Measurements from ENCODE around the gene OR4B1.

OR4B1 gene, protein sequence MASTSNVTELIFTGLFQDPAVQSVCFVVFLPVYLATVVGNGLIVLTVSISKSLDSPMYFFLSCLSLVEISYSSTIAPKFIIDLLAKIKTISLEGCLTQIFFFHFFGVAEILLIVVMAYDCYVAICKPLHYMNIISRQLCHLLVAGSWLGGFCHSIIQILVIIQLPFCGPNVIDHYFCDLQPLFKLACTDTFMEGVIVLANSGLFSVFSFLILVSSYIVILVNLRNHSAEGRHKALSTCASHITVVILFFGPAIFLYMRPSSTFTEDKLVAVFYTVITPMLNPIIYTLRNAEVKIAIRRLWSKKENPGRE

DNA sequence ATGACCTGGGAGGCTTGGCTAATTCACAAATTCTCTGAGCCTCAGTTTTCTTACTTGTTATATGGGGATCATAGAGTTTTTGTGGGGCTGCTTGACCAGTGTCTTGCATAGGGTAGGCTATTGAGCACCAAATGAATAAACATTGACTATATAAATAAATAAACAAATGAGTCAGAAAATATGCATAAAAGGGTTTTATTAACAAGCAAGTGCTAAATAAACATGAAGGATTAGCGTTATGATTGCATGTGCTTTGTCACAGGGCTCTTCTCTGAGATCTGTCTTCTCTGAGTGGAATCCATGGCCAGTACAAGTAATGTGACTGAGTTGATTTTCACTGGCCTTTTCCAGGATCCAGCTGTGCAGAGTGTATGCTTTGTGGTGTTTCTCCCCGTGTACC is at the start of gene OR4B1:
OR4B1 (plus strand) TSS at position 301 of the 400 bp plus-strand sequence; CDS start at position 301, 0 bp downstream.
- H3K4me3 ChIP-seq (ENCODE audit: low read length in 2 of 2) = no peak within 1 kb of the TSS
- H3K36me3 ChIP-seq (ENCODE audit: control insufficient read depth in 2 of 2, insufficient read depth in 2 of 2, low read length in 2 of 2) = no peaks in the 10 kb centered on the region
- no peaks in the 10 kb centered on the region for H3K27me3 ChIP-seq (ENCODE audit: control insufficient read depth in 2 of 2, insufficient read depth in 2 of 2, low read length in 2 of 2)
- no peaks in the 10 kb centered on the region for H3K4me1 ChIP-seq (ENCODE audit: control insufficient read depth in 2 of 2, insufficient read depth in 2 of 2, low read length in 2 of 2)
- H3K9me3 ChIP-seq (ENCODE audit: control insufficient read depth in 2 of 2, low read length in 2 of 2) = no peaks in the 10 kb centered on the region
- H3K27ac ChIP-seq (ENCODE audit: low read depth in 2 of 2, low read length in 2 of 2) = no peak within 1 kb of the TSS
- H3K9ac ChIP-seq (ENCODE audit: low read depth in 1 of 2, low read length in 2 of 2) = no peak within 1 kb of the TSS

DNA sequence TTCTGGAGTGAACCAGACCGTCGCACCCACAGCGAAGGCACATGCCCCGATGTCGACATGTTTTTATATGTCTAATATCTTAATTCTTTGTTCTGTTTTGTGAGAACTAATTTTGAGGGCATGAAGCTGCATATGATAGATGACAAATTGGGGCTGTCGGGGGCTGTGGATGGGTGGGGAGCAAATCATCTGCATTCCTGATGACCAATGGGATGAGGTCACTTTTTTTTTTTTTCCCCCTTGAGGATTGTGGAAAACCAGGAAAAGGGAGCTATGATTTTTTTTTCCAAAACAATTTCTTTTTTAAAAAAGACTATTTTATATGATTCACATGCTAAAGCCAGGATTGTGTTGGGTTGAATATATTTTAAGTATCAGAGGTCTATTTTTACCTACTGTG is 49.2 kb upstream of the OR4B1 start:
- no peaks in the 10 kb centered on the region for H3K27me3 ChIP-seq (ENCODE audit: control insufficient read depth in 2 of 2, insufficient read depth in 2 of 2, low read length in 2 of 2)

DNA sequence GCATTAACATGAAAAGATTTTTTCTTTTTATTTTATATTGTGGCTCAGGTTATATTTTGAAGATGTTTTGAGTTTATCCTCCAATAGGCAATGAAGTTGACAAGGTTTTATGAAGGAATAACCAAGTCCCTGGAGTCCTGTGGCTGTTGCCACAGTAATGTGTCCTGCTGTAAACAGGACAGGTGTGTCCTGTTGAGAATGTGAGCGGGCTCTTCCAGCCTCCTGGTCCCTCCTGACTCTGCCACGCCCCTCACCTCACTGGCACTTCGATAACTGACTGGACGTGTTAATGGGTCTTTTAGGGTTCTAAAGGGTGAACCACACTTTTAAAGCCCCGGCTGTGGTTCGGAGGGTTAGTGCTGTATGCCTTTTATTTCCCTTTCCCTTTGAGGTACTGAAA is 47.8 kb upstream of the OR4B1 start:
- no peak overlapping the region for H3K27ac ChIP-seq (ENCODE audit: low read depth in 2 of 2, low read length in 2 of 2)
- H3K4me1 ChIP-seq (ENCODE audit: control insufficient read depth in 2 of 2, insufficient read depth in 2 of 2, low read length in 2 of 2) = no peaks in the 10 kb centered on the region
- peaks cover 5 to 20% of the 10 kb centered on the region in 2 donors for H3K36me3 ChIP-seq (ENCODE audit: control insufficient read depth in 2 of 2, insufficient read depth in 2 of 2, low read length in 2 of 2)
- H3K4me3 ChIP-seq (ENCODE audit: low read length in 2 of 2) = no peak overlapping the region
- no peaks in the 10 kb centered on the region for H3K9me3 ChIP-seq (ENCODE audit: control insufficient read depth in 2 of 2, low read length in 2 of 2)
- H3K9ac ChIP-seq (ENCODE audit: low read depth in 1 of 2, low read length in 2 of 2) = no peak overlapping the region
- H3K27me3 ChIP-seq (ENCODE audit: control insufficient read depth in 2 of 2, insufficient read depth in 2 of 2, low read length in 2 of 2) = no peaks in the 10 kb centered on the region

More for the DNA sequence above, 49.2 kb upstream of the OR4B1 start:
- H3K36me3 ChIP-seq (ENCODE audit: control insufficient read depth in 2 of 2, insufficient read depth in 2 of 2, low read length in 2 of 2) = peaks cover 11 to 30% of the 10 kb centered on the region in 2 donors
- H3K9ac ChIP-seq (ENCODE audit: low read depth in 1 of 2, low read length in 2 of 2) = no peak overlapping the region
- no peak overlapping the region for H3K27ac ChIP-seq (ENCODE audit: low read depth in 2 of 2, low read length in 2 of 2)
- H3K4me1 ChIP-seq (ENCODE audit: control insufficient read depth in 2 of 2, insufficient read depth in 2 of 2, low read length in 2 of 2) = no peaks in the 10 kb centered on the region
- no peaks in the 10 kb centered on the region for H3K9me3 ChIP-seq (ENCODE audit: control insufficient read depth in 2 of 2, low read length in 2 of 2)
- no peak overlapping the region for H3K4me3 ChIP-seq (ENCODE audit: low read length in 2 of 2)

GRCh38 chr11:48169259-48169658 is 47.4 kb upstream of the OR4B1 start:
- Histone ChIP-seq H3K4me1 (ENCODE audit: control insufficient read depth in 2 of 2, insufficient read depth in 2 of 2, low read length in 2 of 2) (no peaks in the 10 kb centered on the region), H3K9ac (ENCODE audit: low read depth in 1 of 2, low read length in 2 of 2) (no peak overlapping the region), H3K36me3 (ENCODE audit: control insufficient read depth in 2 of 2, insufficient read depth in 2 of 2, low read length in 2 of 2) (peaks cover under 1 to 16% of the 10 kb centered on the region in 2 donors), H3K27me3 (ENCODE audit: control insufficient read depth in 2 of 2, insufficient read depth in 2 of 2, low read length in 2 of 2) (no peaks in the 10 kb centered on the region), H3K27ac (ENCODE audit: low read depth in 2 of 2, low read length in 2 of 2) (no peak overlapping the region), H3K4me3 (ENCODE audit: low read length in 2 of 2) (no peak overlapping the region), H3K9me3 (ENCODE audit: control insufficient read depth in 2 of 2, low read length in 2 of 2) (no peaks in the 10 kb centered on the region)

GRCh38 chr11:48169717-48170116 is 46.9 kb upstream of the OR4B1 start:
- H3K4me3 ChIP-seq (ENCODE audit: low read length in 2 of 2) = no peak overlapping the region
- no peaks in the 10 kb centered on the region for H3K4me1 ChIP-seq (ENCODE audit: control insufficient read depth in 2 of 2, insufficient read depth in 2 of 2, low read length in 2 of 2)
- no peak overlapping the region for H3K9ac ChIP-seq (ENCODE audit: low read depth in 1 of 2, low read length in 2 of 2)
- H3K27ac ChIP-seq (ENCODE audit: low read depth in 2 of 2, low read length in 2 of 2) = no peak overlapping the region
- H3K9me3 ChIP-seq (ENCODE audit: control insufficient read depth in 2 of 2, low read length in 2 of 2) = no peaks in the 10 kb centered on the region
- no peaks in the 10 kb centered on the region for H3K27me3 ChIP-seq (ENCODE audit: control insufficient read depth in 2 of 2, insufficient read depth in 2 of 2, low read length in 2 of 2)
- peaks cover 0 to 13% of the 10 kb centered on the region in 2 donors for H3K36me3 ChIP-seq (ENCODE audit: control insufficient read depth in 2 of 2, insufficient read depth in 2 of 2, low read length in 2 of 2)

- Histone ChIP-seq H3K27me3 (ENCODE audit: control insufficient read depth in 2 of 2, insufficient read depth in 2 of 2, low read length in 2 of 2) (no peaks in the 10 kb centered on the region), H3K4me3 (ENCODE audit: low read length in 2 of 2) (no peak overlapping the region), H3K36me3 (ENCODE audit: control insufficient read depth in 2 of 2, insufficient read depth in 2 of 2, low read length in 2 of 2) (peaks cover 0 to 9% of the 10 kb centered on the region in 2 donors), H3K9ac (ENCODE audit: low read depth in 1 of 2, low read length in 2 of 2) (no peak overlapping the region), H3K27ac (ENCODE audit: low read depth in 2 of 2, low read length in 2 of 2) (no peak overlapping the region), H3K9me3 (ENCODE audit: control insufficient read depth in 2 of 2, low read length in 2 of 2) (no peaks in the 10 kb centered on the region), H3K4me1 (ENCODE audit: control insufficient read depth in 2 of 2, insufficient read depth in 2 of 2, low read length in 2 of 2) (no peaks in the 10 kb centered on the region)
Measured at GRCh38 chr11:48170241-48171233, 46.1 kb upstream of the OR4B1 start.

DNA sequence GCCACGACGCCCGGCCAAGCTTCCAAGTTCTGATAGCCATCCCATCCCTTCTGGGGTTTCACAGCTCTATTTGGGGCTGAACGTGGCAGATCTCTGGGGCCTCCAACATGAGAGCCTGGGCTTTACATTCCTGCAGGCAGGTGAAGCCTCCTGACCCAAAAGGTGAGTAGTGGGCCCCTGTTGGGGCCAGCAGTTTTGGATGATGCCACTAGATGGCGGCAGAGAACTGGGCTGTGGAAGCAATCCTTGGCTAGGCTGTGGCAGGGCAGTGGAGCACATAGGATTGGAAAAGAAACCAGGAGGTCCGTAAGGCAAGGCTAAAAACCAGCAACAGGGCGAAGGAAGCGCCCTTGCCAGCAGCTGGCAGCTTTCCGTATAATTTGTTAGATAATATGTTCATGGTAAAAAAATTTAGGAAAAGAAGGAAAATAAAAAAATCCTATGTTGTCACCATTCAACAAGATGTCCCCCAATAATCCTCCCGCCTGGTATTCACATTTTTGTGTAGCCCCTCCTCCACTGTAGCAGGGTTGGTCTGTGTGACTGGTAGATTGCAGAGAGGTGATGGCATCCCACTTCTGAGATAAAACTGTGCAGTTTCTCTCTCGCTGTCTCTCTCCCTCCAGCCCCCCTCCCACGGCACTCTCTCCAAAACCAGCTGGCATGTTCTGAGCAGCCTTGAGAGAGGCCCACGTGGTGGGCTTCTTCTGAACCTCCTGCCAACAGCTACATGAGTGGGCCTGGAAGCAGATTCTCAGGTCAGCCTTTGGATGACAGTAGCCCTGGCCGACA is 43.6 kb upstream of the OR4B1 start:
- H3K4me3 ChIP-seq (ENCODE audit: low read length in 2 of 2) = no peak overlapping the region
- H3K9me3 ChIP-seq (ENCODE audit: control insufficient read depth in 2 of 2, low read length in 2 of 2) = no peaks in the 10 kb centered on the region
- H3K9ac ChIP-seq (ENCODE audit: low read depth in 1 of 2, low read length in 2 of 2) = no peak overlapping the region
- no peaks in the 10 kb centered on the region for H3K27me3 ChIP-seq (ENCODE audit: control insufficient read depth in 2 of 2, insufficient read depth in 2 of 2, low read length in 2 of 2)
- no peaks in the 10 kb centered on the region for H3K4me1 ChIP-seq (ENCODE audit: control insufficient read depth in 2 of 2, insufficient read depth in 2 of 2, low read length in 2 of 2)
- no peak overlapping the region for H3K27ac ChIP-seq (ENCODE audit: low read depth in 2 of 2, low read length in 2 of 2)
- H3K36me3 ChIP-seq (ENCODE audit: control insufficient read depth in 2 of 2, insufficient read depth in 2 of 2, low read length in 2 of 2) = peaks cover 0 to 6% of the 10 kb centered on the region in 2 donors

GRCh38 chr11:48177661-48178060 is 38.9 kb upstream of the OR4B1 start:
- H3K4me1 ChIP-seq (ENCODE audit: control insufficient read depth in 2 of 2, insufficient read depth in 2 of 2, low read length in 2 of 2) = no peaks in the 10 kb centered on the region
- no peak overlapping the region for H3K4me3 ChIP-seq (ENCODE audit: low read length in 2 of 2)
- no peaks in the 10 kb centered on the region for H3K9me3 ChIP-seq (ENCODE audit: control insufficient read depth in 2 of 2, low read length in 2 of 2)
- no peaks in the 10 kb centered on the region for H3K27me3 ChIP-seq (ENCODE audit: control insufficient read depth in 2 of 2, insufficient read depth in 2 of 2, low read length in 2 of 2)
- H3K9ac ChIP-seq (ENCODE audit: low read depth in 1 of 2, low read length in 2 of 2) = no peak overlapping the region
- no peaks in the 10 kb centered on the region for H3K36me3 ChIP-seq (ENCODE audit: control insufficient read depth in 2 of 2, insufficient read depth in 2 of 2, low read length in 2 of 2)
- no peak overlapping the region for H3K27ac ChIP-seq (ENCODE audit: low read depth in 2 of 2, low read length in 2 of 2)

GRCh38 chr11:48180627-48181026 is 36.0 kb upstream of the OR4B1 start:
- H3K9me3 ChIP-seq (ENCODE audit: control insufficient read depth in 2 of 2, low read length in 2 of 2) = no peaks in the 10 kb centered on the region
- H3K27me3 ChIP-seq (ENCODE audit: control insufficient read depth in 2 of 2, insufficient read depth in 2 of 2, low read length in 2 of 2) = no peaks in the 10 kb centered on the region
- H3K36me3 ChIP-seq (ENCODE audit: control insufficient read depth in 2 of 2, insufficient read depth in 2 of 2, low read length in 2 of 2) = no peaks in the 10 kb centered on the region
- H3K27ac ChIP-seq (ENCODE audit: low read depth in 2 of 2, low read length in 2 of 2) = no peak overlapping the region
- H3K9ac ChIP-seq (ENCODE audit: low read depth in 1 of 2, low read length in 2 of 2) = no peak overlapping the region
- no peaks in the 10 kb centered on the region for H3K4me1 ChIP-seq (ENCODE audit: control insufficient read depth in 2 of 2, insufficient read depth in 2 of 2, low read length in 2 of 2)
- no peak overlapping the region for H3K4me3 ChIP-seq (ENCODE audit: low read length in 2 of 2)

Measured in mucosa of rectum (tissue), 2 donors.